ENCODE data around the gene GMPR2.

The GMPR2 gene

GRCh38 chr14:24254630-24255392 lies 22.1 kb downstream of the GMPR2 start:
- no peak for DNase-seq

- DNase-seq: no peak
Observed at GRCh38 chr14:24255438-24255837, 22.7 kb downstream of the GMPR2 start.

- DNase-seq: no peak
Observed at GRCh38 chr14:24255931-24256711, 23.4 kb downstream of the GMPR2 start.

GRCh38 chr14:24256960-24257359 lies 24.2 kb downstream of the GMPR2 start:
- DNase-seq: no peak

- DNase-seq: no peak
Observed at GRCh38 chr14:24258119-24258518, 25.4 kb downstream of the GMPR2 start.

- DNase-seq: no peak
Observed at GRCh38 chr14:24258548-24259265, 26.0 kb downstream of the GMPR2 start.

- no peak for DNase-seq
Observed at GRCh38 chr14:24259282-24260025, 26.7 kb downstream of the GMPR2 start.

GRCh38 chr14:24260026-24260779 lies 27.5 kb downstream of the GMPR2 start:
- no peak for DNase-seq

- DNase-seq: no peak
Observed at GRCh38 chr14:24260780-24261157, 28.0 kb downstream of the GMPR2 start.

GRCh38 chr14:24261256-24261968 lies 28.7 kb downstream of the GMPR2 start:
- DNase-seq: no peak

- no peak for DNase-seq
Observed at GRCh38 chr14:24261969-24262327, 29.2 kb downstream of the GMPR2 start.

- DNase-seq: no peak
Observed at GRCh38 chr14:24262821-24263733, 30.3 kb downstream of the GMPR2 start, which contains the start of gene TGM1. TSS of gene TGM1 (minus strand) at chr14:24263177. CDS start at chr14:24262352, 825 bp downstream.

GRCh38 chr14:24263848-24264247 lies 31.1 kb downstream of the GMPR2 start:
- DNase-seq: no peak

GRCh38 chr14:24264298-24264697 lies 31.6 kb downstream of the GMPR2 start:
- DNase-seq: no peak

GRCh38 chr14:24266344-24267244 lies 33.9 kb downstream of the GMPR2 start:
- DNase-seq: no peak

GRCh38 chr14:24267516-24267915 lies 34.8 kb downstream of the GMPR2 start:
- DNase-seq: no peak

GRCh38 chr14:24268225-24268624 lies 35.5 kb downstream of the GMPR2 start:
- no peak for DNase-seq

GRCh38 chr14:24269368-24269767 lies 36.6 kb downstream of the GMPR2 start:
- DNase-seq: no peak

GRCh38 chr14:24269910-24270536 lies 37.3 kb downstream of the GMPR2 start:
- no peak for DNase-seq

Data from NCI-H1436 (cell line).